K562 (cell line): ENCODE results near the gene MEGF11. TPM values are rescaled to one million over a fixed set of nuclear protein-coding genes. Genes with fewer than 3 reads are reported as not detected.

Experiments
- ATAC-seq: fragments of 200-7000 bp; cut with Tn5 transposase; 3 replicates; pipeline ENCODE4 v1.9.1; 2020; ENCODE audit warnings: moderate library complexity
- BruUV-seq: library from RNA; stranded (reverse); fragments of 400-500 nt; replicated peaks from 2 replicates; lab custom pipeline; 2021; lab: Mats Ljungman, UMichigan
- CTCF ChIA-PET: fragments of 300-600 bp; formaldehyde crosslinking; extraction: SDS; loops from one replicate; lab custom pipeline; 2021; ENCODE audit warnings: low intra/inter-chr PET ratio; lab: Yijun Ruan, JAX
- POLR2A ChIA-PET: fragments of 300-600, 350-650 bp; sonication (Branson Sonifier 250); formaldehyde crosslinking; extraction: SDS; loops from one replicate; lab custom pipeline; 2021; ENCODE audit warnings: antibody characterized with exemption, inconsistent platforms; lab: Yijun Ruan, JAX
- DNase-seq, 4 experiments: peaks; one replicate each; pipeline versions ENCODE4 v3.0.0 to v3.0.0-alpha.2; 2011 to 2018; ENCODE audit warnings: low spot score in 3 of 4, mixed read lengths in 3 of 4; ENCODE audit errors: extremely low read depth in 1 of 4
- FAIRE-seq: peaks from 2 replicates; lab custom pipeline; 2011; peaks lifted over from hg19 to GRCh38; lab: Jason Lieb, UNC
- H2AFZ ChIP-seq: 2 replicates; pipeline ENCODE4 v1.6.0; 2011; ENCODE audit warnings: low read depth, low read length, control low read depth, inconsistent platforms
- H3K27ac ChIP-seq: fragments of 200-600 bp; 3 replicates; pipeline ENCODE4 v1.8.0; 2011; ENCODE audit warnings: low read depth, mild to moderate bottlenecking, control low read depth, inconsistent platforms, low read length, moderate library complexity, mixed read lengths; ENCODE audit errors: extremely low read depth
- H3K27me3 ChIP-seq, 2 experiments: fragments of 300-600 bp in 1 of 2; 2 replicates in 1 of 2; 3 replicates in 1 of 2; pipeline versions ENCODE4 v1.6.0 to v1.8.0; 2011; ENCODE audit warnings: inconsistent platforms in 2 of 2, low read length in 2 of 2, mild to moderate bottlenecking in 1 of 2, mixed read lengths in 1 of 2, moderate library complexity in 1 of 2; ENCODE audit not compliant: control insufficient read depth in 2 of 2, insufficient read depth in 2 of 2
- H3K36me3 ChIP-seq: fragments of 300-600 bp; 3 replicates; pipeline ENCODE4 v1.8.0; 2011; ENCODE audit warnings: mild to moderate bottlenecking, low read length, inconsistent platforms; ENCODE audit not compliant: control insufficient read depth, insufficient read depth
- H3K4me1 ChIP-seq, 2 experiments: fragments of 200-600 bp in 1 of 2; replicated peaks in 1 of 2; 2 replicates in 1 of 2; 3 replicates in 1 of 2; pipeline versions ENCODE4 v1.5.1 to v1.8.0; 2011; ENCODE audit warnings: inconsistent platforms in 2 of 2, low read length in 2 of 2, mild to moderate bottlenecking in 1 of 2, mixed read lengths in 1 of 2, moderate library complexity in 1 of 2; ENCODE audit not compliant: control insufficient read depth in 2 of 2, insufficient read depth in 2 of 2
- H3K4me2 ChIP-seq: 2 replicates; pipeline ENCODE4 v1.6.1; 2011; ENCODE audit warnings: low read length, control low read depth, inconsistent platforms, mixed read lengths; ENCODE audit not compliant: insufficient read depth
- H3K4me3 ChIP-seq: fragments of 200-600 bp; sonication (generic), shearing (Covaris generic); 2 replicates; pipeline ENCODE4 v1.5.1; 2016; ENCODE audit warnings: control low read depth, inconsistent platforms
- H3K79me2 ChIP-seq: fragments of 200-600 bp; 3 replicates; pipeline ENCODE4 v1.8.0; 2011; ENCODE audit warnings: low read length, inconsistent platforms; ENCODE audit not compliant: control insufficient read depth, insufficient read depth
- H3K9ac ChIP-seq, 2 experiments: 2 replicates each; pipeline versions ENCODE4 v1.6.0 to v1.6.1; 2011; ENCODE audit warnings: low read depth in 2 of 2, low read length in 2 of 2, control low read depth in 1 of 2, inconsistent platforms in 1 of 2, mild to moderate bottlenecking in 1 of 2, mixed read lengths in 1 of 2; ENCODE audit not compliant: insufficient read depth in 1 of 2
- H3K9me1 ChIP-seq: one replicate; pipeline ENCODE4 v1.6.0; 2011; ENCODE audit warnings: inconsistent platforms, mild to moderate bottlenecking, low read length, moderate library complexity; ENCODE audit not compliant: control insufficient read depth, insufficient read depth
- H3K9me3 ChIP-seq: replicated peaks from 2 replicates; pipeline ENCODE4 v1.5.1; 2011; ENCODE audit warnings: low read depth, low read length, inconsistent platforms; ENCODE audit not compliant: control insufficient read depth, insufficient read depth
- H4K20me1 ChIP-seq: replicated peaks from 2 replicates; pipeline ENCODE4 v1.6.1; 2011; ENCODE audit warnings: low read length, inconsistent platforms, mixed read lengths; ENCODE audit not compliant: control insufficient read depth, insufficient read depth
- BDP1 ChIP-seq: IDR thresholded peaks from 3 replicates; pipeline ENCODE4 v1.6.1; 2011; ENCODE audit not compliant: insufficient read length, insufficient read depth
- HMG20B ChIP-seq: fragments of 250-450 bp; sonication (Bioruptor Pico); IDR thresholded peaks from 2 replicates; pipeline ENCODE4 v1.5.0; 2021; ENCODE audit warnings: mild to moderate bottlenecking
- HMGN3 ChIP-seq: IDR thresholded peaks from 2 replicates; pipeline ENCODE4 v1.6.1; 2011; ENCODE audit warnings: borderline replicate concordance, low read depth, mild to moderate bottlenecking, mixed read lengths, low read length; ENCODE audit not compliant: insufficient read length; ENCODE audit errors: extremely low read depth
- KLF6 ChIP-seq: fragments of 250-450 bp; sonication (Bioruptor Pico); IDR thresholded peaks from 2 replicates; pipeline ENCODE4 v1.4.0; 2020; ENCODE audit warnings: mild to moderate bottlenecking, moderate library complexity, borderline replicate concordance
- MAFG ChIP-seq: fragments of 450-650 bp; conservative IDR thresholded peaks from 2 replicates; pipeline ENCODE4 v1.6.1; 2016; ENCODE audit warnings: missing genetic modification characterization, missing compliant biosample characterization
- MECOM ChIP-seq: fragments of 250-450 bp; sonication (Bioruptor Pico); IDR thresholded peaks from 2 replicates; pipeline ENCODE4 v1.8.0; 2022; ENCODE audit warnings: inconsistent platforms
- NFRKB ChIP-seq: fragments of 450-650 bp; IDR thresholded peaks from 2 replicates; pipeline ENCODE4 v1.6.1; 2016; ENCODE audit warnings: low read depth
- TEAD1 ChIP-seq, 2 experiments: fragments of 450-650 bp in 1 of 2; sonication (generic) in 1 of 2; formaldehyde crosslinking; IDR thresholded peaks; 2 replicates each; pipeline versions ENCODE4 v1.4.0 to v1.8.0; 2020 to 2022; ENCODE audit warnings: mild to moderate bottlenecking in 2 of 2, missing genetic modification reagents in 1 of 2
- ZNF165 ChIP-seq: fragments of 250-450 bp; sonication (Bioruptor Pico); IDR thresholded peaks from 2 replicates; pipeline ENCODE4 v1.4.0; 2020; ENCODE audit warnings: borderline replicate concordance
- ZNF174 ChIP-seq: fragments of 250-450 bp; sonication (Bioruptor Pico); IDR thresholded peaks from 2 replicates; pipeline ENCODE4 v1.4.0; 2020; ENCODE audit warnings: mild to moderate bottlenecking
- WGBS: fragments of 100-300 bp; shearing (Covaris generic); methylation state at CpG from one replicate; pipeline ENCODE4 v1.1.6; 2016; ENCODE audit warnings: low coverage, mixed read lengths; ENCODE audit not compliant: insufficient coverage; ENCODE audit errors: missing lambda C conversion rate; 5-methylcytosine and 5-hydroxymethylcytosine counted together
- in situ Hi-C: fragments of 300-500 bp; cut with MboI; formaldehyde crosslinking; loops from 4 replicates; pipeline ENCODE4 v1.15.0; 2018; ENCODE audit warnings: inconsistent platforms, mixed read lengths
- intact Hi-C: fragments of 100-400 bp; cut with micrococcal nuclease; formaldehyde crosslinking; loops from 2 replicates; pipeline ENCODE4 v1.14.2; 2022
- polyA plus RNA-seq, 8 experiments: library from polyadenylated mRNA; depleted of rRNA in 4 of 8; stranded (reverse) in 5 of 8; unstranded in 3 of 8; fragments of >200 nt; fragmentation: Nextera tagmentation in 2 of 8; fragmentation: Illumina TruSeq in 1 of 8; extraction: Ambion mirVana in 2 of 8; extraction: Trizol in 1 of 8; gene quantifications; 2 replicates each; pipeline versions ENCODE4 v1.2.1 to v1.2.3, GENCODE V29; 2011 to 2014; ENCODE audit warnings: inconsistent platforms in 1 of 8, missing spikeins in 1 of 8
- total RNA-seq, 7 experiments: library from RNA; depleted of rRNA in 6 of 7; stranded (reverse); fragments of >200 nt in 6 of 7; fragmentation: Illumina TruSeq in 2 of 7; extraction: Trizol in 2 of 7; gene quantifications; 2 replicates each; pipeline versions ENCODE4 v1.2.1 to v1.2.3, GENCODE V29; 2011 to 2021; ENCODE audit warnings: low replicate concordance in 1 of 7
- TF ChIP-seq, protein P1 (sequence below): sonication (generic); formaldehyde crosslinking; IDR thresholded peaks from 2 replicates; pipeline ENCODE4 v1.4.0; 2020; ENCODE audit warnings: mild to moderate bottlenecking, missing genetic modification reagents
- TF ChIP-seq, protein P2 (sequence below): fragments of 450-650 bp; IDR thresholded peaks from 2 replicates; pipeline ENCODE4 v1.6.1; 2016; ENCODE audit warnings: low read depth, mild to moderate bottlenecking, moderate library complexity
- TF ChIP-seq, protein P3 (sequence below): sonication (generic); formaldehyde crosslinking; IDR thresholded peaks from 2 replicates; pipeline ENCODE4 v1.8.0; 2022; ENCODE audit warnings: mild to moderate bottlenecking, missing genetic modification reagents, borderline replicate concordance

The MEGF11 gene
- total and polyA plus RNA-seq, 9 of the 15 experiments (the other 6 are each of a cell fraction or from before 2014, with no cell fraction given) = 0.06 to 0.23 (median 0.20) TPM; not detected in 6

GRCh38 chr15:66057089-66057488 is 196.5 kb downstream of the MEGF11 start:
- H3K36me3 ChIP-seq = no peaks in the 10 kb centered on the region
- intact Hi-C loops = no loop called here

More at GRCh38 chr15:66057089-66057488, 196.5 kb downstream of the MEGF11 start:
- Histone ChIP-seq H4K20me1 (no peaks in the 10 kb centered on the region), H3K9me1 (no peaks in the 10 kb centered on the region), H3K9me3 (no peaks in the 10 kb centered on the region), H3K79me2 (no peaks in the 10 kb centered on the region), H3K4me2 (no peak overlapping the region), H3K27me3 (peaks cover 16 to 50% of the 10 kb centered on the region in 2 experiments), H3K4me3 (no peak overlapping the region), H3K9ac (no peak overlapping the region), H3K27ac (no peak overlapping the region), H3K4me1 (no peaks in the 10 kb centered on the region), H2AFZ (no peak overlapping the region)
- DNase-seq (no peak), ATAC-seq (no peak), FAIRE-seq (no peak)
- BruUV-seq = no TSS peak
- 0% methylated on average over 7 of the region's 7 CpGs for WGBS
- CTCF ChIA-PET = no interaction called here
- in situ Hi-C loops = no loop called here
- TF ChIP-seq BDP1 (no peak), ZNF174 (CRISPR knock-in tag) (no peak), MAFG (no peak), ZNF165 (CRISPR knock-in tag) (no peak), TEAD1 (CRISPR knock-in tag; IDR thresholded peaks at IDR 0.05) (no peak), MECOM (CRISPR knock-in tag) (no peak), NFRKB (no peak), HMGN3 (no peak), KLF6 (CRISPR knock-in tag) (no peak), HMG20B (CRISPR knock-in tag) (no peak)
- TF ChIP-seq, protein P1, sequence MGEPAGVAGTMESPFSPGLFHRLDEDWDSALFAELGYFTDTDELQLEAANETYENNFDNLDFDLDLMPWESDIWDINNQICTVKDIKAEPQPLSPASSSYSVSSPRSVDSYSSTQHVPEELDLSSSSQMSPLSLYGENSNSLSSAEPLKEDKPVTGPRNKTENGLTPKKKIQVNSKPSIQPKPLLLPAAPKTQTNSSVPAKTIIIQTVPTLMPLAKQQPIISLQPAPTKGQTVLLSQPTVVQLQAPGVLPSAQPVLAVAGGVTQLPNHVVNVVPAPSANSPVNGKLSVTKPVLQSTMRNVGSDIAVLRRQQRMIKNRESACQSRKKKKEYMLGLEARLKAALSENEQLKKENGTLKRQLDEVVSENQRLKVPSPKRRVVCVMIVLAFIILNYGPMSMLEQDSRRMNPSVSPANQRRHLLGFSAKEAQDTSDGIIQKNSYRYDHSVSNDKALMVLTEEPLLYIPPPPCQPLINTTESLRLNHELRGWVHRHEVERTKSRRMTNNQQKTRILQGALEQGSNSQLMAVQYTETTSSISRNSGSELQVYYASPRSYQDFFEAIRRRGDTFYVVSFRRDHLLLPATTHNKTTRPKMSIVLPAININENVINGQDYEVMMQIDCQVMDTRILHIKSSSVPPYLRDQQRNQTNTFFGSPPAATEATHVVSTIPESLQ (CRISPR knock-in tag) = no peak
- TF ChIP-seq, protein P2, sequence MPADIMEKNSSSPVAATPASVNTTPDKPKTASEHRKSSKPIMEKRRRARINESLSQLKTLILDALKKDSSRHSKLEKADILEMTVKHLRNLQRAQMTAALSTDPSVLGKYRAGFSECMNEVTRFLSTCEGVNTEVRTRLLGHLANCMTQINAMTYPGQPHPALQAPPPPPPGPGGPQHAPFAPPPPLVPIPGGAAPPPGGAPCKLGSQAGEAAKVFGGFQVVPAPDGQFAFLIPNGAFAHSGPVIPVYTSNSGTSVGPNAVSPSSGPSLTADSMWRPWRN = no peak
- TF ChIP-seq, protein P3, sequence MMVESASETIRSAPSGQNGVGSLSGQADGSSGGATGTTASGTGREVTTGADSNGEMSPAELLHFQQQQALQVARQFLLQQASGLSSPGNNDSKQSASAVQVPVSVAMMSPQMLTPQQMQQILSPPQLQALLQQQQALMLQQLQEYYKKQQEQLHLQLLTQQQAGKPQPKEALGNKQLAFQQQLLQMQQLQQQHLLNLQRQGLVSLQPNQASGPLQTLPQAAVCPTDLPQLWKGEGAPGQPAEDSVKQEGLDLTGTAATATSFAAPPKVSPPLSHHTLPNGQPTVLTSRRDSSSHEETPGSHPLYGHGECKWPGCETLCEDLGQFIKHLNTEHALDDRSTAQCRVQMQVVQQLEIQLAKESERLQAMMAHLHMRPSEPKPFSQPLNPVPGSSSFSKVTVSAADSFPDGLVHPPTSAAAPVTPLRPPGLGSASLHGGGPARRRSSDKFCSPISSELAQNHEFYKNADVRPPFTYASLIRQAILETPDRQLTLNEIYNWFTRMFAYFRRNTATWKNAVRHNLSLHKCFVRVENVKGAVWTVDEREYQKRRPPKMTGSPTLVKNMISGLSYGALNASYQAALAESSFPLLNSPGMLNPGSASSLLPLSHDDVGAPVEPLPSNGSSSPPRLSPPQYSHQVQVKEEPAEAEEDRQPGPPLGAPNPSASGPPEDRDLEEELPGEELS (CRISPR knock-in tag) = no peak
- POLR2A ChIA-PET = interaction anchor here (1.1 kb wide), 1 partner anchor 24 kb away, joined by 3 read pairs; no protein-coding TSS in a partner anchor
